ENCODE data around the gene CLTRN.
"Not testable (repeated sequence)": the region's sequence is repeated elsewhere in the genome, so short reads cannot be mapped to it uniquely, and the experiment has no call there.

The CLTRN gene

GRCh38 chrX:15664487-15665444 is at the start of gene CLTRN:
CLTRN (minus strand) TSS chrX:15664805; CDS start chrX:15664775, 30 bp downstream.
- no peak for DNase-seq

- DNase-seq, result not testable (repeated sequence)
Measured at GRCh38 chrX:15704273-15704672, 39.7 kb upstream of the CLTRN start.

GRCh38 chrX:15703809-15704208 is 39.2 kb upstream of the CLTRN start:
- DNase-seq, result not testable (repeated sequence)

- no peak for DNase-seq
Measured at GRCh38 chrX:15702488-15703371, 38.1 kb upstream of the CLTRN start.

GRCh38 chrX:15696516-15696915 is 31.9 kb upstream of the CLTRN start:
- DNase-seq, result no peak

GRCh38 chrX:15694941-15695451 is 30.4 kb upstream of the CLTRN start:
- no peak for DNase-seq

GRCh38 chrX:15686818-15687685 is 22.4 kb upstream of the CLTRN start:
- peak; percentile 0 for DNase-seq

GRCh38 chrX:15683193-15683592 is 18.6 kb upstream of the CLTRN start:
- DNase-seq, result no peak

- no peak for DNase-seq
Measured at GRCh38 chrX:15681433-15681832, 16.8 kb upstream of the CLTRN start.

- no peak for DNase-seq
Measured at GRCh38 chrX:15680401-15680800, 15.8 kb upstream of the CLTRN start.

- DNase-seq, result no peak
Measured at GRCh38 chrX:15679246-15679645, 14.6 kb upstream of the CLTRN start.

GRCh38 chrX:15678339-15678738 is 13.7 kb upstream of the CLTRN start:
- DNase-seq, result no peak

GRCh38 chrX:15676886-15677285 is 12.3 kb upstream of the CLTRN start:
- DNase-seq, result no peak

GRCh38 chrX:15675490-15675921 is 10.9 kb upstream of the CLTRN start:
- DNase-seq, result peak; percentile 84

GRCh38 chrX:15674841-15675489 is 10.4 kb upstream of the CLTRN start:
- peak; percentile 90 for DNase-seq

- DNase-seq, result no peak
Measured at GRCh38 chrX:15674514-15674840, 9.9 kb upstream of the CLTRN start.

- no peak for DNase-seq
Measured at GRCh38 chrX:15673970-15674369, 9.4 kb upstream of the CLTRN start.

GRCh38 chrX:15672881-15673280 is 8.3 kb upstream of the CLTRN start:
- DNase-seq, result no peak

- DNase-seq, result no peak
Measured at GRCh38 chrX:15663439-15663838, 1.2 kb downstream of the CLTRN start.

- DNase-seq, result not testable (repeated sequence)
Measured at GRCh38 chrX:15654804-15655203, 9.8 kb downstream of the CLTRN start.

- no peak for DNase-seq
Measured at GRCh38 chrX:15653961-15654360, 10.6 kb downstream of the CLTRN start.

GRCh38 chrX:15647510-15647909 is 17.1 kb downstream of the CLTRN start:
- not testable (repeated sequence) for DNase-seq
